Activated CD4-positive, CD25-positive, alpha-beta regulatory T cell treated with anti-CD3 and anti-CD28 coated beads, Interleukin-2, amount 50 U/mL, for 24 hours (primary cell): ENCODE data around the gene SURF4.

Experiments
- ATAC-seq, 2 donors: fragments of 150-1000 bp; cut with Tn5 transposase; one replicate each; pipeline ENCODE4 v1.10.0; 2021; ENCODE audit warnings: mild to moderate bottlenecking in 1 of 2, moderate library complexity in 1 of 2

SURF4 gene

DNA sequence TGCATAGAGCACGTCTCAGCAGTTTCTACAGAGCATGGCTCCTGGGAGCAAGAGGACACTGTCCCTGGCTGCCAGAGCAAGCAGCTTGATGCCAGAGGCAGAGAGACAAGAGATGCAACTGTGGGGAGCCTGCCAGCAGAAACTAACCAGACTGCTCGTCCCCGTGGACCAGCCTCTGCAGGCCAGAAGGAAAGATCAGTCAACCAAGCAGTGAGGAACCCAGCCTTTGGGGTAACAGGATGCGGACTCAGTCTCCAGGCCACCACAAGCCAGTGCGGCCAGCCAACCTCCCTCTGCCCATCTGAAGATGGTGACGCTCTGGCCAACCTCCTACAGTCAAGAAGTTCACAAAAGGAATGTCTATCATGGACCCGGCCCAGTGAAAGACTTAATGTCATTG lies 3.7 kb downstream of the SURF4 start:
- ATAC-seq = no peak

DNA sequence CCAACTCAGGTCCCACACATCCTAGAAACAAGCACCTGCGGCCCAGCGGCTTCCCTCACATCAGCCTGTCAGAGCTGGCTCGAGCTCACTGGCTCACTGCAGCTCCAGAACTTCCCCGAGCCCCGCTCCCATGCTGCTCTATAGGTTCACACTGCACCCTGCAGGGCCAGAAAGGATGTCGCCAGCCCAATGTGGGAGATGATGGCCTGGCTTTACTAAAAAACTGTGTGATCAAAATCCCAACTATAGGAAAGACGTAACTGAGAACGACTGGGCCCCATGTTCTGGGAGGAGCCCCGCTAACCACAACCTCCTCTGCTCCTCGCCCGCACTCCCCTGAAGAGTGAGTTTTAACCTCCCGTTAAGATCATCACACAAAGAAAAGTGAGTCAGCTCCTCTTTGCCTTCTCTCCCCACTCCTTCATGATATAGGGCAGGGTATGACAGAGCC lies 4.6 kb downstream of the SURF4 start:
- ATAC-seq = peak; percentile 77 to 78

DNA sequence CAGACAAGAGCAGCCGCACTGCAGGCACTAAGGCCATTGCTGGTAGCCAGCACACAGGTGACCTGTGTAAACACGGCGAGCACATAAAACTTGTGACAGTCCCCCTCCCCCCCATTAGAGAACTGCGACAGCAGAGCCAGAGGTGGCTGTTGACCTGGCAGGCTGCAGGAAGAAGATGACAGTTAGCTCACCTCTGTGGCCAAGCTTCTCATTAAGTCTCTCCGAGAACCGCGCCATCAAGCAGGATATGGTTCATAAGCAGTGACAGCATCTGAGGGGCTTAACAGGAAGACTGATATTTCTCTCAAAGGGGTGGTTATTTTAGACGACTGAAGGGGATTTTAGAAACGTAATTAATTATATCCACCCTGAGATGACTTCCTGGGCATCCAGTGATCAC lies 5.2 kb downstream of the SURF4 start:
- peak; percentile 24 to 33 for ATAC-seq

DNA sequence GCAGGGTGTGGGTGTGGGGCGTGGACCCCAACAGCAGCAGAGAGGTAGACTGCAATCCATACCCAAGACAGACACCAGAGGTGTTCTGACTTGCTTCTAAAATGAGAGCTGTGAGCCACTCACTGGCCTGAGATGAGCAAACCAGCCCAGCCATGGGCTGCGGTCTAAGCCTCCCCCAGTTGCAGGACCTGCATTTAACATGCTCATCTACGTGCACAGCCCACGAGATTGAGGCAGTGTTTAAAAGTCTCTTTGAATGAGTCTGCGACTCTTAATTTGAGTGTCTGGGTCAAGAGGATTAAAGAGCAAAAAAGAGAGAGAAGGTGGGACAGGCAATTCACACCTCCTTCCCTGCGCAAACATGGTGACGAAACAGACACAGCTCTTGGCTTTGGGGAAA lies 5.9 kb downstream of the SURF4 start:
- peak; percentile 21 to 46 for ATAC-seq

DNA sequence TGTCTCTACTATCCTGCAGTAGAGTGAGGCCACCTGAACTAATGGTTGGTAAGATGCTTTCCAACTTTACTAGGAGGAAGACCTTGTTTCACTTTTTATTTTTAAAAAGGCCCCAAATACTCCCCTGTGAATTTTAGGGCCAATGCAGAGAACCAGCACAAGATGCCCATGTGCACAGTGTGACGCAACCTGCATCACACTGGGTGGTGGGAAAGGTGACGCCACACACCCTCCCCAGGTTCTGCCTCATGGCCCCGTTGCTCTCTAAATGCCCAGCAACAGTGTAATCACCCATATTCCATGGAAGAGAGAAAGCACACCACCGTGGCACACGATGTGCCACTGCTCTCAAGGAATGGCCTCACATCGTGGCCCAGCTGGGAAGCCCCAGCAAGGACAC lies 6.4 kb downstream of the SURF4 start:
- ATAC-seq = no peak

DNA sequence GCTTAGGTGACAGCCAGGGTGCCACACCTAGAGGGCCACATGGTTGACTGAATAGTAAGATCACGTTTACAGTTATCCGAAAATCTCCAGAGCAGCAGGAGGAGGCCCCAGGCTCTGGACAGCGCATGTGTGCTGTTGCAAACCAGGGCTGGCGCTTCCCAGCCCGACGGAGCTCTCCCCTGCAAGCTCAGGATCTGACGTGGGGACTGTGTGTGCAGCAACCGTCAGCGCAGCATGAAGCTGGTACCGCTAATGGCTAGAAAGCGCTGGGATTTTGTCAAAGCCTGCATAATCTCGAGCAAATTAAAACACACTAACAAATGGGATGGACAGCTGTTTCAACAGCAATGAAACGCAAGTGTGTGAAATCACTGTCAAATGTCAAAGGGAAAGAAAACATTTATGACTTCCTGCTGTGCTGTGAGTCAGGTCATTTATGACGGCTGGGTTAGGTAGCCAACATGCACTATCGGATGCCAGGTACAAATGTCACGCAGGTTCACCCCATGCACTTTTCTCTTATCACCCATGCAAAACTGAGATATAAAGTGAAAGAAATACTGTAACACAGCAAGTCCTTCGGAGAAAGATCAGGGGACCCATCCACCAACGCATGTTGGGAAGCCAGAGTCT lies 7.5 kb downstream of the SURF4 start:
- ATAC-seq = no peak

DNA sequence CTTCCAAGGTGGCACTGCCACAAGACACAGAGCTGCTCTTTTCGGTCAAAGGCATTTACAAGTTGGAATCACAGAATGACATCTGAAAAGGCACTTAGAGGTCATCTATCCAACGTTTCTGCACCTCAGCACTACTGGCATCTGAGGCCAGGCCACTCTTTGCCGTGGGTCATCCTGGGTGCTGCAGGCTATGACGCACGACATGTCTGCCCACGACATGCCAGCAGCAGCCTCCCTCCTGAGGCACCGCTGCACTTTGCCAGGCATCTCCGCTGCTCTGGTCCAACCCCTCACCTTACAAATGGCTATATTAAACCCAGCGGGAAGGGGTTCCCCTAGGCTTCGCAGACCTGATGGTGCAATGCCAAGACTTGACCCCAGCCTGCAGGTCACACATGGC lies 8.1 kb downstream of the SURF4 start:
- no peak for ATAC-seq

DNA sequence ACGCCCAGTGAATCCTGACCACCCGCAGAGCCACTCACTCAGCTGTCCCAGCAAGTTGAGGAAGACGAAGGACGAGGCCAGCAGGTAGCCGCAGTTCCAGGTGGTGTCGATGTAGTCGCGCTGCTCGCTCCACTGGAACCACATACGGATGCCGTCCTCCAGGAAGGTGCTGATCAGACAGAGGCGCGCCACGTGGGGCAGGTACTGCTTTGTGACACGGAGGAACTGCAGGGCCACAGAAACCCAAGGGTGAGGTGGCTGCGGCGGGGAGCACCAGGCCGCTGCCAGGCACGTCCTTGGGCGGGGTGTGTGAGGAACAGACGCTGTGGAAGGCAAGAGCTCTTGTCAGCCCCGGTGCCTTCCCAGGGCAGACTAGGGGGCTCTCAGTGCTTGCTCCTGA lies 8.6 kb downstream of the SURF4 start:
- ATAC-seq = no peak

DNA sequence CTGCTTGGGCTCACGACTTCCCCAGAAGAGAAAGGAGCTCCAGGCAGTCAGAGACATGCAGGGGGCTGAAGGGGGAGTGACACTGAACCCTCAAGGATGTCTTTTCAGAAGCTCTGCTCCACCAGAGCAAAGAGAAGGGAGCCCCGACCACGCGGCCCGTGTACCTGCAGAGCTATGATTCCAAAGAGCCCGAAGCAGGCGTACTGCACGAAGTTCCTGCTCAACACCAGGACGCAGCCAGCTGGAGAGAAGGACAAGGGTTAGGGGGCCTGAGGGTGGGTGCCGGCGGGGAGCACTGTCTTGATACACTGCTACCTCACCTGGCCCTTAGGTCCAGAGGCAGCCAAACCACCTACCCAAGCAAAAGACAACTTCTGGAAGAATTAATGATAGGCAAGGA lies 9.4 kb downstream of the SURF4 start:
- no peak for ATAC-seq

DNA sequence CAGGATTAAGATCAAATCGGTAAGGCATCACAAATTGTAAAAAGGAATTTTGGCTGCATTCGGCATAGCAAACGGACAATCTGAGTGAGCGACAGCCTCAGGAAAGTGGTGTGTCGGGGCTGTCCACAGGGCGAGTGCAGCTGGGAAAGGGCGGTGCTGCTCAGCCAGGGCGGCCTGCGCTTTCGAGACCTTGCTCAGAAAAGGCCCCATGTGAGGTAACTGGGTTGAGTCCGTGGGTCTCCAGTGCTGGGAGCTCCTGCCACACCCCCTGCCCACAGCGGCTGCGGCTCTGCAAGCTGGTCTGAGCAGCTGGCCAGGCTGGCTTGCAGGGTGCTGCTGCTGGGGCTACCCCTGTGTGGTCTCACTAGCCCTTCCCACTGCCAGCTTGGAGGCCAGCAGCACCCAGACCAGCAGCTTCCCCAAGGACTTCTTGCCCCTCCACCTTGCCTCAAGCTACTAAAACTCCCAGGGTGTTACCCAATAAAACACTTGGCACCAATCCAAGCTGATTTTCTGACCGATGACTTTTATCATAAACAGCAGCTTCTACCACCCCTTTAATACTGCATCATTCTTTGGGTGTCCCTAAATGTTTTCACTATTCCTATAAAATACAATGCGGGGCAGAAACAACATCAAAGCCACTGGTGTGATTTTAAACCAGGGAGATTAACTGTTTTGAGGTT lies 13.4 kb downstream of the SURF4 start:
- no peak for ATAC-seq

DNA sequence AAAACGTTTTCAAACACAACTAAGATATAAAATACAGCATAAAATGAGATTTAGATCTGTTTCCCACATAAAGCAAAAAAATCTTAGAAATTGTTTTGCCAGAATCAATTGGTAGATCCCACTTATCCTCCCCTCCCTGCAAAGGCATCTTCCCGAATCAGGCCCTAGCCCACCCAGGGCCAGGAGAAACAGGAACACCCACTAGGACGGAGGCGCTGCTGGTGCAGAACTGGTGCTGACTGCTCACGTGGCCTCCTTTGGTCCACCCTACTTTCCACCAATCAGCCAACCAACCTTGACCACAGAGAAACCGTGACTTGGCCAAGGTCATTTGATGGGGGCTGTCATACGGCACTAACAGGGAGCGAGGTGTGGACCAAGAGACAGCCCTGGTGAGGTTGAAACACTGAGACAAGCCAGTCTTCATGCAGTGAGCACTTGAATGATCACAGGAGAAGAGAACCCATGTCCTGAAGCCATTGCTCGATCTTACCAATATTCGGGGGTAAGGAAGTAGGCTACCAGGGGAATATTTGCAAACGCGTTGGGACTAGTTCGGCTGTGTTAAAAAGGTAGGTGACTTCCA lies 14.3 kb downstream of the SURF4 start:
- ATAC-seq = no peak

DNA sequence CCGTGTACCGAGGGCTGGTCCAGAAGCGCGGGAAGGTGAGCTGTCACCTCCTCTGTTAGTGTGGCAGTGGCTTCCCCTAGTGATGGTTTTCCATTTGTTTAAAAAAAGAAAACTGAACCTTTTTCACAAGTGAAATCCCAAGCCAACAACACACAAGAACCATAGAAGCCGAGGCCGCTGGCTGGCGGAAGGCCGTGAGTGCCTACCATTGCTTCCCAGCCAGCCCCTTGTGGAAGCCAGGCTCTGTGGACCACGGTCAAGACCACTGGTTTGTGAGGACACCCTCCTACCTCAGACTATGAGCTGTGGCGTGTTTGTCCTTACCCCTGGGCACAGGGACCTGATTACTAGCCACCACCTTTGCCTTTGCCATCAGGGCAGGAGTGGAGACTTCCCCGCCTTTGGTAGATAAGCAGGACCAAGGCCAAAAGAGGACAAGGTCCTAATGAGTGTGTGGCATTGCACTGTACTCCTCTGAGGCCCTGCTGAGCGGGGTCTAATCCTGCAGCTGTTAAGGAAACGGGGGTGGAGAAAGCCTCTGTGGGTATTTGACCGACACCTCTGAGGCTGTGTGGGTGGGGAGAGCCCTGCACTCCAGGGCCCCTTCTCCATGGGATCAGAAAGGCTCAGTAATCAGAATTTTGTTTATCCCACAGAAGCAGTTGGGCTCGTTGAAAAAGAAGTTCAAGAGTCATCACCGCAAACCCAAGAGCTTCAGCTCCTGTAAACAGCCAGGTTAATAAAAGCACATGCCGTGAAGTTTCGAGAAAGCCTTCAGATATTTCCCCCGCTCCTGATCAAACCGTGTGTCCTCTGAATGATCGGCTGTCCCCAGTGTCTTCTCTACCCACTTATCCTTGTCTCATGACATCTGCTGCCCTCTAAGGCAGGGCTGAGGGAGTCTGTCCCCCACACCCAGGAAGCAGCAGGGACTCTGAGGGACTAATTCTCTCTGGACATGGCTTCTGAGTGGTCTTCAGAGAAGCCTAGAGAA lies 15.2 kb downstream of the SURF4 start:
- no peak for ATAC-seq

DNA sequence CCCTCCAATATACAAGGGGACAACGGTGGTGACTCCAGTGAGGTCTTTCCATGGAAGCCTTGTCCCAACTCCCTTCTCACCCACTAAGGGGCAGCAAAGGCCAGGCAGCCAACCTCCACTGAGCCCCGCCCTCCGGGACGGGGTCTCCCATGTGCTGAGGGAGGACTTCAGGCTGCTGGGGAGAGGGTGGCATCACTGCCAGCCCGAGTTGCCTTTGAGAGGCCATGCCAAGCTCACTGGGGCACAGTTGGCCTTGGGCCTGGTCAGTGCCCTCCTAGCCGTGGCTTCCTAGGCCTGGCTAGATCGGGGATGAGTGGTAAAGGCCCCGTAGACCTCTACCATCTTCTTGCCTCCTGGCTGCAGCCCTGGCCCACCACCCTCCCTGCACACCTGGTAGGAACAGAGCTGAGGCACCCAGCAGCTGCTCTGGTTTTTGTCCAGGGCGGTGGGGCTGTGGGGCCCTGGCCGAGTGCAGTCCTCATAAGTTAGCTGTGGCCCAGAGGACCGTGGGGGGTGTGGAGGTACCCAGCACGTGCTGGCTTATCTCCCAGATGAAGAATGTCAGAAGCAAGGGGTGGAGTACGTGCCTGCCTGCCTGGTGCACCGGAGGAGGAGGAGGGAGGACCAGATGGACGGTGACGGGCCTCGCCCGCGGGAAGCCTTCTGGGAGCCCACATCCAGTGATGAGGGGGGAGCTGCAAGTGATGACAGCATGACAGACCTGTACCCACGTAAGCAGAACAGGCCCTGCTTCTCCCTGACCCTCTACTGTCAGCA lies 16.3 kb downstream of the SURF4 start:
- ATAC-seq = no peak

DNA sequence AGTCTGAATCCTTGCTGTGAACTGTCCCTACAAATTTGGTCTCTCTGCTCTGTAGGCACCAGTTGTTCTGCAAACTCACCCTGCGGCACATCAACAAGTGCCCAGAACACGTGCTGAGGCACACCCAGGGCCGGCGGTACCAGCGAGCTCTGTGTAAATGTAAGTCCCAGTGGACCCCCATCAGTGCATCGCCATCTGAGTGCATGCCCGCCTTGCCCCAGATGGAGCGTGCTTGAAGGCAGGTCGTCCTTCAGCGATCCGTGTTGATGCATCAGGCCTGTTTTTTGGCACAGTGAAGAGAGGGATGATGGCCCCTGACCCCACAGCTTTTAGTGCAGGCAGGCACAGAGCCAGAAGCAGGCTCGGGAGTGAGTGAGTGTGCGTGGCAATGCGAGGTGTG lies 18.2 kb downstream of the SURF4 start:
- ATAC-seq = no peak

DNA sequence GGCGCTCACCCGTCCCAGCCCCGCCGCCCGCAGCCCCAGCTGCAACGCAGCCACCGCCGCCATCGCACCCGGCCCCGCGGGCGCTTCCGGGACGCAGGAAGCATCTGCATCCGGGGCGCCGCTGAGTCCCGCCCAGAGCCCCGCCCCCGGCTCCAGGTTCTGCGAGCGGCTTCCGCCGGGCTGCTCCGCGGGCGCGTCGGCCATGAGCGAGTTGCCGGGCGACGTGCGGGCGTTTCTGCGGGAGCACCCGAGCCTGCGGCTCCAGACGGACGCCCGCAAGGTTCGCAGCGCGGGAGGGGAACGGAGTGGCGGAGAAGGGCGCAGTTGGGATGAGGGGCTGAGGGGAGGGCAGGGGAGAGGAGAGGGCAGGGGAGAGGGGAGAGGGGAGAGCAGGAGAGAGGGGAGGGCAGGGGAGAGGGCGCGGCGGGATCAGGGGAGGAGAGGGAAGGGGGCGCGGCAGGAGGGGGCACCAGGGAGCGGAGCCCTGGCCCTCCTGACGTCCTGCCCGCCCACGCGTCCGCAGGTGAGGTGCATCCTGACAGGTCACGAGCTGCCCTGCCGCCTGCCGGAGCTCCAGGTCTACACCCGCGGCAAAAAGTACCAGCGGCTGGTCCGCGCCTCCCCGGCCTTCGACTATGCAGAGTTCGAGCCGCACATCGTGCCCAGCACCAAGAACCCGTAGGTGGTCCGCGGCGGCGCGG lies 19.3 kb downstream of the SURF4 start, which contains the start of the genes SURF1 and SURF2:
Gene SURF1, minus strand, starts transcription at position 97 of the 701 bp plus-strand sequence. Its CDS starts 34 bp downstream, at position 63.
Gene SURF2, plus strand, starts transcription at position 160 of the 701 bp plus-strand sequence. Its CDS starts 43 bp downstream, at position 203.
- ATAC-seq = peak; percentile 88 to 89

DNA sequence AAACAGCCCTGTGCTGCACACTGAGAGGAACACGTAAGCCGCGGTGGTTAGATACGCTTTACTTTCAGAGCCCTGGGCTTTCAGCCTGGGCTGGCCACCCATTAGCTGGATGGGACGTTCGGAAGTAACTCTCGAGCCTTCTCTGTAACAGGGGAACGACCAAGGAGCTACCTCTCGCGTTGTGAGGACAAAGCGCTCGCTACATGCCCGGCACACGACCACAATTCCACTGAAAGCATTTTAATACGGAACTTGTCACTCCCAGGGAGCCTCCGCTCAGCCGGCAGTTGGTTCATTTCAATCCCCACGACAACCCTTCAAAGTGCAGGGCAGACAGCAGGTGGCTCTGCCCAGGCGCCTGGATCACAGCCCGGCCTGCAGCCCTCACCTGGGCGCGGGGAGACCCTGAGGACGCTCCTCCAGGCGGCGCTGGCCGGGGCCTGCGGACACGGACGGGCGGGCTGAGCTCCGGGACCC lies 19.9 kb downstream of the SURF4 start:
- ATAC-seq = peak; percentile 18 to 26

DNA sequence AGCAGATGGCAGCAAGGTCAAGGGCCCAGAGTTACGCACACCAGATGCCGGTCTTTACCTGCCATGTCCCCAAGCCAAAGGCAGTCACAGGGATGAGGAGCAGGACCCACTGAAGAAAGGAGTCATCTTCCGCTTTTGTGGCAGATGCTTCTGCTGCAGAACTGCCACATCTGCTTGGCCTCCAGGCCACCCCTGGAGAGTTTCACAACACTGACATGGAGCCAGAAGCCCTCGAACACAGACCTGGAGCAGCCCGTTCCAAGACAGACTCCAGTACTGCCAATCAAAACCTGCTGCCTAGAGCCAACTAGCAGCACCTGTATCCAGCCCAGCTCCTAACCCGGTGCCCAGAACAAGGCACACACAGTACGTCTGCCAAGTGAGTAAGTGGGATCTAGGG lies 21.1 kb downstream of the SURF4 start:
- no peak for ATAC-seq

DNA sequence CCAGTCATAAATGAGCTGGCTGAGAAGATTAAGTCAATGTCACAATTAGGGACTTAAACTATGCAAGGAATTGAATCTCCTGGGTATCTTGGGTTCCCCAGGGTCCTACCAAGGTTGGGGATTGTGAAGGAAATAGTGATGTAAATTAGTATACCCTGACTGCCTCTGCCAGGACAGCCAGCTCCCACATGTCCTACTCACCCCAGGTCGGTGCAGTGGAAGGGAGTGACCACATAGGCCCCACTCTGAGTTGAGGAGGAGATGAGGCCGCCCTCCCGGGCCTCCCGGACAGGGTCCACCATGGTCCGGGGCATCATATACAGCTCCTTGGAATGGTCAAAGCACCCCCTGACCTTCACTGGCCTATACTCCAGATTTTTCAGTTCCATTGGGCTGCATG lies 22.3 kb downstream of the SURF4 start:
- ATAC-seq = no peak

DNA sequence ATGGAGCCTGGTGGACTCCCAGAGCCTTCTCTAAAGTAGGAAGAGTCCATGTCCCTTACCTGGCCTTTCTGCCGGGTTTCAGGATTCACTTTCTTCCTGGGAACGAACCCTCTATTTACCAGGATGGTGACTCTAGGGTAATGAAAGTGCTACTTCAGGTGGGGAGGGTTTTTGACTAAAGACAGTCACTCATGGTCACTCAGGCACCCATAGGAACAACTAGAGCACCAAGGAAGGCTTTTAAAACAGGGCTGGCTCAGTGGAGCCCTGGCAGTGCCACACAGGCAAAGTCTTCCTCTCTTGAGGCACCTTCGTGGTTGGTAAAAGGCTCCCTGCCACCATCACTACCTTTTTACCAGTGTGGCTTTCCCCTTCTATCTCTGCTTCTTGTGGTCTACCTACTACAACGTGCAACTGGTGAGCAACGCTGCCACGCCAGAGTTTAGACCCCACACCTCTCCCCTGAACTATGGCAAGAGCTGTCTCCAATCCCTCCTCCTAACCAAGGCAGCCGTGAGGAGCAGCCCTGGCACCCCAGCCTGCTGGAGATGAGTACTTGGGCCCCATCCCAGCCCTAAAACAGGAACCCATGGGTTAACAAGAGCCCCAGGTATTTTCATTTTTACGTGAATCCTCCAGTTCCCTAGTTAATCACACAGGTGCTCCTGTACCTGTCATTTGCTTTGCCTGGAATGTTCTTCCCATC lies 23.1 kb downstream of the SURF4 start:
- no peak for ATAC-seq

DNA sequence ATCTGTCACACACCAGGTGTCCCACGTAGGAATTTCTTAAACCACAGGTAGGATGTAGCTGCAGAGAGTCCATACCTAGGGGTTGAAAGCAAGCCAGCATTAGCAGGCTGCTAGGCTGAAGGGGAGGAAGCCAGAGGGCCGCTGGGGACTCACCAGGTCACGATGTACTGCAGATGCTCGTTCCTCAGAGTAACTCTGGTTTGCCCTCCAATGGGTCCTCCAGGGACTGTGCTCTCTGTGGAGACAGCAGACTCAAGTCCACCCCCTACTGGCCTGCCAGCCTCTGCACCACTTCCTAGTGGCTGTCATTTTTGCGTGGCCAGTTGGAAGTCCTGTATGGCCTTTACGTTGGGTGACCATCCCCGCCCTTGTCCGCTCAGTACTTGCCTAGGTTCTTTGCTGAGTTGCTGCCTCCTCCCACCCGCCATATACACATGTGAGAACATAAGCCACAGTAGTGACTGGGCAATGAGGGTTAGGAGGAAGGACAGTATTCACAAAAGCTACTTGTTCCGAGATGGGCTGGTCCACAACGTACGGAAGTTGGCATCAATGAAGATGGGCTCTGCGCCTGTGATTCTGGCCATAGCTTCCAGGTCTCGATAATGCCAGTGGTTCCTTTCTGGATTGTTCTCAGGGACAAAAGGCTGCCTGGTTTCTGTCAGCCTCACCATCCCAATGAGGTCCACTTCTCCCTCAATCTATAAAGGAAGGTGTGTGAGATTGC lies 23.8 kb downstream of the SURF4 start:
- no peak for ATAC-seq
